ENCODE measurements around the gene LENG1.
A peak's percentile ranks its signal among the peaks of the same experiment; 100 is the strongest.

DNA sequence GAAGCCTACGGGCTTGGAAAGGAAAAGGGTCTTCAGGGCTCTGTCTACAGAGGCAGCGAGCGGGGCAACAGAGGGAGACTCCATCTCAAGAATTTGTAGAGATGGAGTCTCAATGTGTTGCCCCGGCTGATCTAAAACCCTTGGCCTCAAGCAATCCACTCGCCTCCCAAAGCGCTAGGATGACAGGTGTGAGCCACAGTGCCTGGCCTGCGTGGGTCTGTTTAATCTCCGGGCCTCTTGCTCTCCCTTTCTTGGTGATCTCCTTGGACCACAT lies 49.2 kb upstream of the LENG1 start:
- TF ChIP-seq, protein P1, sequence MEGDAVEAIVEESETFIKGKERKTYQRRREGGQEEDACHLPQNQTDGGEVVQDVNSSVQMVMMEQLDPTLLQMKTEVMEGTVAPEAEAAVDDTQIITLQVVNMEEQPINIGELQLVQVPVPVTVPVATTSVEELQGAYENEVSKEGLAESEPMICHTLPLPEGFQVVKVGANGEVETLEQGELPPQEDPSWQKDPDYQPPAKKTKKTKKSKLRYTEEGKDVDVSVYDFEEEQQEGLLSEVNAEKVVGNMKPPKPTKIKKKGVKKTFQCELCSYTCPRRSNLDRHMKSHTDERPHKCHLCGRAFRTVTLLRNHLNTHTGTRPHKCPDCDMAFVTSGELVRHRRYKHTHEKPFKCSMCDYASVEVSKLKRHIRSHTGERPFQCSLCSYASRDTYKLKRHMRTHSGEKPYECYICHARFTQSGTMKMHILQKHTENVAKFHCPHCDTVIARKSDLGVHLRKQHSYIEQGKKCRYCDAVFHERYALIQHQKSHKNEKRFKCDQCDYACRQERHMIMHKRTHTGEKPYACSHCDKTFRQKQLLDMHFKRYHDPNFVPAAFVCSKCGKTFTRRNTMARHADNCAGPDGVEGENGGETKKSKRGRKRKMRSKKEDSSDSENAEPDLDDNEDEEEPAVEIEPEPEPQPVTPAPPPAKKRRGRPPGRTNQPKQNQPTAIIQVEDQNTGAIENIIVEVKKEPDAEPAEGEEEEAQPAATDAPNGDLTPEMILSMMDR (IDR thresholded peaks at IDR 0.05), result no peak
- TF ChIP-seq TCF7L2 (IDR thresholded peaks at IDR 0.05; ENCODE audit: low read depth, low read length) (no peak), POLR2AphosphoS5 (IDR thresholded peaks at IDR 0.05; ENCODE audit: low read depth, low read length) (peak; percentile 52), SIN3A (IDR thresholded peaks at IDR 0.05; ENCODE audit: borderline replicate concordance, insufficient read depth, low read depth, low read length) (no peak)
- TF ChIP-seq, protein P2, sequence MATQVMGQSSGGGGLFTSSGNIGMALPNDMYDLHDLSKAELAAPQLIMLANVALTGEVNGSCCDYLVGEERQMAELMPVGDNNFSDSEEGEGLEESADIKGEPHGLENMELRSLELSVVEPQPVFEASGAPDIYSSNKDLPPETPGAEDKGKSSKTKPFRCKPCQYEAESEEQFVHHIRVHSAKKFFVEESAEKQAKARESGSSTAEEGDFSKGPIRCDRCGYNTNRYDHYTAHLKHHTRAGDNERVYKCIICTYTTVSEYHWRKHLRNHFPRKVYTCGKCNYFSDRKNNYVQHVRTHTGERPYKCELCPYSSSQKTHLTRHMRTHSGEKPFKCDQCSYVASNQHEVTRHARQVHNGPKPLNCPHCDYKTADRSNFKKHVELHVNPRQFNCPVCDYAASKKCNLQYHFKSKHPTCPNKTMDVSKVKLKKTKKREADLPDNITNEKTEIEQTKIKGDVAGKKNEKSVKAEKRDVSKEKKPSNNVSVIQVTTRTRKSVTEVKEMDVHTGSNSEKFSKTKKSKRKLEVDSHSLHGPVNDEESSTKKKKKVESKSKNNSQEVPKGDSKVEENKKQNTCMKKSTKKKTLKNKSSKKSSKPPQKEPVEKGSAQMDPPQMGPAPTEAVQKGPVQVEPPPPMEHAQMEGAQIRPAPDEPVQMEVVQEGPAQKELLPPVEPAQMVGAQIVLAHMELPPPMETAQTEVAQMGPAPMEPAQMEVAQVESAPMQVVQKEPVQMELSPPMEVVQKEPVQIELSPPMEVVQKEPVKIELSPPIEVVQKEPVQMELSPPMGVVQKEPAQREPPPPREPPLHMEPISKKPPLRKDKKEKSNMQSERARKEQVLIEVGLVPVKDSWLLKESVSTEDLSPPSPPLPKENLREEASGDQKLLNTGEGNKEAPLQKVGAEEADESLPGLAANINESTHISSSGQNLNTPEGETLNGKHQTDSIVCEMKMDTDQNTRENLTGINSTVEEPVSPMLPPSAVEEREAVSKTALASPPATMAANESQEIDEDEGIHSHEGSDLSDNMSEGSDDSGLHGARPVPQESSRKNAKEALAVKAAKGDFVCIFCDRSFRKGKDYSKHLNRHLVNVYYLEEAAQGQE (IDR thresholded peaks at IDR 0.05; ENCODE audit: insufficient read depth in 1 of 2, low read depth in 2 of 2, low read length in 1 of 2), result no peak
